Stomach smooth muscle (tissue), 2 donors: ENCODE measurements around the gene CYYR1.

Experiments used
- H3K27ac ChIP-seq: one replicate; pipeline ENCODE4 v1.7.0; 2013; ENCODE audit warnings: mild to moderate bottlenecking, low read length, inconsistent platforms
- H3K27me3 ChIP-seq, 2 donors: one replicate each; pipeline ENCODE4 v1.7.0; 2013; ENCODE audit warnings: low read length in 2 of 2; ENCODE audit not compliant: insufficient read depth in 2 of 2, control insufficient read depth in 1 of 2
- H3K36me3 ChIP-seq, 2 donors: one replicate each; pipeline ENCODE4 v1.7.0; 2013; ENCODE audit warnings: low read length in 2 of 2; ENCODE audit not compliant: control insufficient read depth in 2 of 2, insufficient read depth in 2 of 2
- H3K4me1 ChIP-seq: one replicate; pipeline ENCODE4 v1.7.0; 2013; ENCODE audit warnings: low read length; ENCODE audit not compliant: control insufficient read depth, insufficient read depth
- H3K4me3 ChIP-seq, 2 donors: one replicate each; pipeline ENCODE4 v1.7.0; 2013; ENCODE audit warnings: low read length in 2 of 2
- H3K9ac ChIP-seq, 2 donors: one replicate each; pipeline ENCODE4 v1.7.0; 2013; ENCODE audit warnings: low read length in 2 of 2, mild to moderate bottlenecking in 1 of 2
- H3K9me3 ChIP-seq, 2 donors: one replicate each; pipeline ENCODE4 v1.7.0; 2013; ENCODE audit warnings: low read length in 2 of 2; ENCODE audit not compliant: control insufficient read depth in 2 of 2
- donor health status: healthy.
- donor health status: Pancreatic carcinoma.

Gene CYYR1

GRCh38 chr21:26443291-26443690 is 129.8 kb downstream of the CYYR1 start:
- H3K4me1 ChIP-seq = no peaks in the 10 kb centered on the region
- H3K9me3 ChIP-seq = peaks cover 0 to 2% of the 10 kb centered on the region in 2 donors
- no peak overlapping the region for H3K9ac ChIP-seq
- no peaks in the 10 kb centered on the region for H3K36me3 ChIP-seq
- H3K4me3 ChIP-seq = no peak overlapping the region
- H3K27ac ChIP-seq = no peak overlapping the region
- no peaks in the 10 kb centered on the region for H3K27me3 ChIP-seq

- no peak overlapping the region for H3K27ac ChIP-seq
- no peaks in the 10 kb centered on the region for H3K36me3 ChIP-seq
- H3K9me3 ChIP-seq = peaks cover 0 to 2% of the 10 kb centered on the region in 2 donors
- no peaks in the 10 kb centered on the region for H3K4me1 ChIP-seq
- H3K9ac ChIP-seq = no peak overlapping the region
- no peaks in the 10 kb centered on the region for H3K27me3 ChIP-seq
- no peak overlapping the region for H3K4me3 ChIP-seq
These were observed 131.9 kb downstream of the CYYR1 start for GRCh38 chr21:26441149-26441548.

- Histone ChIP-seq H3K9me3 (peaks cover 0 to 2% of the 10 kb centered on the region in 2 donors), H3K27me3 (no peaks in the 10 kb centered on the region), H3K4me1 (no peaks in the 10 kb centered on the region), H3K36me3 (no peaks in the 10 kb centered on the region), H3K4me3 (no peak overlapping the region), H3K27ac (no peak overlapping the region), H3K9ac (no peak overlapping the region)
These were observed 134.1 kb downstream of the CYYR1 start for GRCh38 chr21:26438976-26439375.

DNA sequence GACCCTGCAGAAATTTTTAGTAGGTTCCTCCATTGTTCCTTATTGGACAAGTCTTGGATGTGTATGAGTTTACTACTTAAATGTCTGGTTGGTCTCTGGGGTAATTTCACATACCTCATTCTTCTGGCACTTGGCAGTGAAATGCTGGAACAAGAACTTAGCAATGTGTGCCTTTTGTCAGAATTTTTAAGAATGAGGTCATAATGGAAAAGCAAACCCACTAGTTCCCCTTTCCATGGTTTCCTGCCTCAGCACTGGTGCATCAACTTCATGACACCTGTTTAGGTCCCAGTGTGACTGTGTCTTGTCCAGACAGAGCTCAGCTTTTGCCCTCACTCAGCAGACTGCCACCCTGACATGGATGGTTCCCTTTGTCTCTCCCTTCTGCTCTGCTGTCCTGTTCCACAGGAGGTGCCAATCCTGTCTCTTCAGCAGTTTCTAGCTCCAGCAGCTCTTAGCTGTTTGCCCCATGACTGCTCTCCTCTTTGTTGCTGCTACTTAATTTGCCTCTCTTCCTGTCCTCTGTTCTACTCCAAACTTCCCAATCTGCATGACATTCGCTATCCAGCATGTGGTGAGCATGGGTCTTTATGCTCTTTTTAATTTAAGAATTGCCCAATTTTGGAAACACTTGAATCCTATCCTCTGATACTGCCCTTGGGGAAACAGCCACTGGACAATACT is 135.6 kb downstream of the CYYR1 start:
- H3K9ac ChIP-seq = no peak overlapping the region
- no peak overlapping the region for H3K27ac ChIP-seq
- no peak overlapping the region for H3K4me3 ChIP-seq
- no peaks in the 10 kb centered on the region for H3K4me1 ChIP-seq
- peaks cover 0 to 2% of the 10 kb centered on the region in 2 donors for H3K9me3 ChIP-seq
- no peaks in the 10 kb centered on the region for H3K27me3 ChIP-seq
- H3K36me3 ChIP-seq = no peaks in the 10 kb centered on the region

- no peak overlapping the region for H3K4me3 ChIP-seq
- no peaks in the 10 kb centered on the region for H3K4me1 ChIP-seq
- no peak overlapping the region for H3K27ac ChIP-seq
- no peaks in the 10 kb centered on the region for H3K9me3 ChIP-seq
- H3K27me3 ChIP-seq = no peaks in the 10 kb centered on the region
- H3K36me3 ChIP-seq = no peaks in the 10 kb centered on the region
- H3K9ac ChIP-seq = no peak overlapping the region
These were observed 139.7 kb downstream of the CYYR1 start for GRCh38 chr21:26433386-26433785.

DNA sequence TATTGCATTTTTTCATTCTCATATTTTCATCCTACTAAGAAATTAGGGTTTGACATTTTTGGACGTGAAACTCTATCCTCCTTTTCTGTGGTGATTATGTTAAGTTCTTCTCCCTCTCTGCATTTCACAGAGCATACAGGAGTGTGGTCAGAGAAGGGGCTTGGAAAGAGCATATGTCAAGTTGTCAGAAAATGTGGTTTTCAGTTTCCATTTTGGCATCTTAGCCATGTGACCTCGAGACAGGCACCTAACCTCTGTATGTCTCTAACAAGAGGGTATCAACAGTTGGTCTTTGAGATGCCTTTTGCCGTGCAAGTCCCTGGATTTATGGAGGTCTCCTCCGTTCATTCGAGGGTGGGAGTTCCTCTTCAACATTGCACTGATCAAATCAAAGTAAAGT is 140.7 kb downstream of the CYYR1 start:
- no peak overlapping the region for H3K9ac ChIP-seq
- no peak overlapping the region for H3K27ac ChIP-seq
- H3K9me3 ChIP-seq = no peaks in the 10 kb centered on the region
- H3K27me3 ChIP-seq = no peaks in the 10 kb centered on the region
- no peak overlapping the region for H3K4me3 ChIP-seq
- H3K4me1 ChIP-seq = no peaks in the 10 kb centered on the region
- H3K36me3 ChIP-seq = no peaks in the 10 kb centered on the region

- H3K27me3 ChIP-seq = no peaks in the 10 kb centered on the region
- no peak overlapping the region for H3K27ac ChIP-seq
- no peaks in the 10 kb centered on the region for H3K9me3 ChIP-seq
- no peak overlapping the region for H3K9ac ChIP-seq
- H3K36me3 ChIP-seq = no peaks in the 10 kb centered on the region
- H3K4me3 ChIP-seq = no peak overlapping the region
- no peaks in the 10 kb centered on the region for H3K4me1 ChIP-seq
These were observed 147.5 kb downstream of the CYYR1 start for GRCh38 chr21:26425576-26425975.

GRCh38 chr21:26423511-26423910 is 149.6 kb downstream of the CYYR1 start:
- H3K4me1 ChIP-seq = no peaks in the 10 kb centered on the region
- no peak overlapping the region for H3K4me3 ChIP-seq
- no peaks in the 10 kb centered on the region for H3K9me3 ChIP-seq
- no peak overlapping the region for H3K27ac ChIP-seq
- no peaks in the 10 kb centered on the region for H3K36me3 ChIP-seq
- no peak overlapping the region for H3K9ac ChIP-seq
- H3K27me3 ChIP-seq = no peaks in the 10 kb centered on the region

GRCh38 chr21:26422706-26423105 is 150.4 kb downstream of the CYYR1 start:
- Histone ChIP-seq H3K36me3 (no peaks in the 10 kb centered on the region), H3K27me3 (no peaks in the 10 kb centered on the region), H3K4me3 (no peak overlapping the region), H3K4me1 (no peaks in the 10 kb centered on the region), H3K27ac (no peak overlapping the region), H3K9me3 (no peaks in the 10 kb centered on the region), H3K9ac (no peak overlapping the region)

- Histone ChIP-seq H3K4me3 (no peak overlapping the region), H3K9me3 (no peaks in the 10 kb centered on the region), H3K9ac (no peak overlapping the region), H3K27ac (no peak overlapping the region), H3K27me3 (no peaks in the 10 kb centered on the region), H3K36me3 (no peaks in the 10 kb centered on the region), H3K4me1 (no peaks in the 10 kb centered on the region)
These were observed 150.9 kb downstream of the CYYR1 start for GRCh38 chr21:26422138-26422537.

- Histone ChIP-seq H3K27ac (no peak overlapping the region), H3K4me3 (no peak overlapping the region), H3K4me1 (no peaks in the 10 kb centered on the region), H3K27me3 (no peaks in the 10 kb centered on the region), H3K9me3 (no peaks in the 10 kb centered on the region), H3K36me3 (no peaks in the 10 kb centered on the region), H3K9ac (no peak overlapping the region)
These were observed 151.4 kb downstream of the CYYR1 start for GRCh38 chr21:26421724-26422123.
